ENCODE data around the gene SV2B.

SV2B gene

GRCh38 chr15:91116113-91117067 is 16.3 kb downstream of the SV2B start:
- no peak overlapping the region for H3K27ac ChIP-seq
- TF ChIP-seq ZFX (IDR thresholded peaks at IDR 0.05) (no peak), CTCF (conservative IDR thresholded peaks at IDR 0.05) (no peak)

- no peak overlapping the region for H3K27ac ChIP-seq
Measured at GRCh38 chr15:91117375-91117774, 17.3 kb downstream of the SV2B start.

GRCh38 chr15:91118817-91119590 is 18.9 kb downstream of the SV2B start:
- H3K27ac ChIP-seq, result no peak overlapping the region
- TF ChIP-seq ZFX (IDR thresholded peaks at IDR 0.05) (no peak), CTCF (conservative IDR thresholded peaks at IDR 0.05) (no peak)

More at GRCh38 chr15:91117375-91117774, 17.3 kb downstream of the SV2B start:
- no peak for TF ChIP-seq CTCF (conservative IDR thresholded peaks at IDR 0.05)

- TF ChIP-seq ZFX (IDR thresholded peaks at IDR 0.05) (no peak), CTCF (conservative IDR thresholded peaks at IDR 0.05) (no peak)
- H3K27ac ChIP-seq, result no peak overlapping the region
Measured at GRCh38 chr15:91122296-91122695, 22.2 kb downstream of the SV2B start.

GRCh38 chr15:91124132-91124531 is 24.1 kb downstream of the SV2B start:
- no peak for TF ChIP-seq ZFX (IDR thresholded peaks at IDR 0.05)
- TF ChIP-seq CTCF (conservative IDR thresholded peaks at IDR 0.05), result no peak
- H3K27ac ChIP-seq, result no peak overlapping the region

GRCh38 chr15:91125162-91125561 is 25.1 kb downstream of the SV2B start:
- no peak overlapping the region for H3K27ac ChIP-seq
- no peak for TF ChIP-seq CTCF (conservative IDR thresholded peaks at IDR 0.05)

- TF ChIP-seq CTCF (conservative IDR thresholded peaks at IDR 0.05) (no peak), ZFX (IDR thresholded peaks at IDR 0.05) (no peak)
- H3K27ac ChIP-seq, result no peak overlapping the region
Measured at GRCh38 chr15:91126080-91126479, 26.0 kb downstream of the SV2B start.

Measured in C4-2B (cell line).